ENCODE measurements around the gene PHLDB1. TPM values are rescaled to one million over a fixed set of nuclear protein-coding genes. Genes with fewer than 3 reads are reported as not detected.
A peak's percentile ranks its signal among the peaks of the same experiment; 100 is the strongest.

The PHLDB1 gene
- total and polyA plus RNA-seq, 5 donors, result 110 to 177 (median 136) TPM

DNA sequence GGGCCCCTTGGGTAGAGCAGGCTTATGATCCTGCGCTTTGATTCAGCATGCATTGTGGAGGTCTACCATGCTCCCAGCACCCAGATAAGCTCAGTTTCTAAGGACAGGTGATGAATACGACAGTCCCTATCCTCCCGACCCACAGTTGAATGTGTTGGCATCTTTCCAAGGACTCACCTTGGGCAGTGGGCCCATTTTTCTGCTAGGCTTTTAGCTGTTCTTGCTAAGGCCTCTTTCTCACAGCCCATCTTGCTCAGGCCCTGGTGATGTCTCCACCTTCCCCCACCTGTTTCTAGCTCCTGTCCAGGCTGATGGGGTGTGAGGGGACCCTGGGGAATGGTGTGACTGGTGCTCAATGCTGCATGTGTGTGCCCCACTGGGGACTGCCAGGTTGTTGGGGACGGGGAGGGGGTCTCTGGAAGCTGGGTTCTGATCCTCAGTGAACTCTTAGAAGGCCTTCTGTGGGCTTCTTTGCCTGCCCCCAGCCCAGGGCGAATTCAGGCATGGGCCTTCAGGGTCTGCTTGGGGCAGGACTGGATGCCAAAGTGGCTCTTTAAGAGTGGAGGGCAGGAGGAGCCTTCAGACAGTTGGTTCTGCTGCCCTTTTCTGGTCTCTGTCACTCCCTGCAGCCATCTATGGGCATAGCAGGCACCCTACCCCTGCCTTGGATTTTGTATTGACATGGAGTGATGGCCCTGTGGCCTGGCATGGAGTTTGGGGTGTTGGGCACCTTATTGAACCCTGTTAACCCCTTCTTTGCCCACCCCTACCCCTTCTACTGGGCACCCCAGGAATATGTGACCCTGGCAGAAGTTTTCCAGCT, 33.1 kb downstream of the PHLDB1 start:
- DNase-seq (peak; percentile 7 to 41 (median 27)), ATAC-seq (no peak)
- Histone ChIP-seq H3K27me3 (ENCODE audit: control insufficient read depth, insufficient read depth) (no peaks in the 10 kb centered on the region), H3K4me3 (ENCODE audit: low read length) (no peak overlapping the region), H3K4me1 (ENCODE audit: control insufficient read depth, insufficient read depth, low read length) (peaks cover 3% of the 10 kb centered on the region), H3K27ac (ENCODE audit: low read length) (no peak overlapping the region), H3K9me3 (ENCODE audit: control insufficient read depth, low read length) (no peaks in the 10 kb centered on the region)
- 67% methylated on average over 5 of the region's 5 CpGs for WGBS
- intact Hi-C loops (cut with DNase I), result no loop called here

- H3K27ac ChIP-seq (ENCODE audit: low read length), result no peak overlapping the region
- intact Hi-C loops (cut with DNase I), result no loop called here
- ATAC-seq (no peak), DNase-seq (peak; percentile 19 to 61 (median 59))
- no peaks in the 10 kb centered on the region for H3K27me3 ChIP-seq (ENCODE audit: control insufficient read depth, insufficient read depth)
- H3K9me3 ChIP-seq (ENCODE audit: control insufficient read depth, low read length), result no peaks in the 10 kb centered on the region
- peaks cover 3% of the 10 kb centered on the region for H3K4me1 ChIP-seq (ENCODE audit: control insufficient read depth, insufficient read depth, low read length)
- no peak overlapping the region for H3K4me3 ChIP-seq (ENCODE audit: low read length)
- WGBS, result 86% methylated on average over 11 of the region's 11 CpGs
Measured at GRCh38 chr11:118641397-118642019, 34.1 kb downstream of the PHLDB1 start.

DNA sequence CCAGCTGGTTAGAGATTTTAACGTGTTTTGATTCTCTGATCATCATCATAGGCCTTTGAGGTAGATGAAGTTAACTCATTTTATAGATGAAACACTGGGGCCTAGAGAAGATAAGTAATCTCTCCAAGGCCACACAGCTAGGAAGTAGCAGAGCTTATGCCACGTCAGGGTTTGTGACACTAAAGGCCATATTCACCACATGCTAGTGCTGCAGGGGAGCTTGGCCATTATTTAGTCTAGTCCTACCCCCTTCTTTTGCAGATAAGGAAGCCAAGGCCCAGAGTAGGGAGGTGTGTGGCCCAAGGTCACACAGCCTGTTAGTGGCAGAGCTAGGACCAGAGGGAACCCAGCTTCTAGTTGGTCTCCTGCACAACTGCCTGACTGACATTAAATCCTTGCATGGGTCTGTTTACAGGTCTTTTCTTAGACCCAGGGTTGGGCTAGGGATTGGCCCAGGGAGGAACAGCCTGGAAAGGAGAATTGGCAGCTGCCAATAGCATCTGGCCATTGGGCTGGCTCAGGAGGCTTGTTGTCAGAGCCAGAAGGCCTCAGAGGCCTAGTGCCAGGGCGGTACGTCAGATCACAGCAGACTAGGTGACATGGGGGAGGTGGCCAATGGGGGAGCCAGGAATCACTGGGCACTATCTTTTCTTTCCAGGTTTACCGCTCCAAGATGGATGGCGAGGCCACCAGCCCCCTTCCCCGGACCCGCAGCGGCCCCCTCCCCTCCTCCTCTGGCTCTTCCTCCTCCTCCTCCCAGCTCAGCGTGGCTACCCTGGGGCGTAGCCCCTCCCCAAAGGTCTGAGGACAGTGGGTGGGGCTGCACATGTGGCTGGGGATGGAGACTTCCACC, 36.0 kb downstream of the PHLDB1 start:
- no peak overlapping the region for H3K4me3 ChIP-seq (ENCODE audit: low read length)
- no peaks in the 10 kb centered on the region for H3K27me3 ChIP-seq (ENCODE audit: control insufficient read depth, insufficient read depth)
- H3K4me1 ChIP-seq (ENCODE audit: control insufficient read depth, insufficient read depth, low read length), result peaks cover 3% of the 10 kb centered on the region
- intact Hi-C loops (cut with DNase I), result no loop called here
- H3K27ac ChIP-seq (ENCODE audit: low read length), result no peak overlapping the region
- H3K9me3 ChIP-seq (ENCODE audit: control insufficient read depth, low read length), result no peaks in the 10 kb centered on the region
- ATAC-seq, result no peak
- peak; percentile 22 to 69 (median 69) for DNase-seq
- 74% methylated on average over 11 of the region's 11 CpGs for WGBS

DNA sequence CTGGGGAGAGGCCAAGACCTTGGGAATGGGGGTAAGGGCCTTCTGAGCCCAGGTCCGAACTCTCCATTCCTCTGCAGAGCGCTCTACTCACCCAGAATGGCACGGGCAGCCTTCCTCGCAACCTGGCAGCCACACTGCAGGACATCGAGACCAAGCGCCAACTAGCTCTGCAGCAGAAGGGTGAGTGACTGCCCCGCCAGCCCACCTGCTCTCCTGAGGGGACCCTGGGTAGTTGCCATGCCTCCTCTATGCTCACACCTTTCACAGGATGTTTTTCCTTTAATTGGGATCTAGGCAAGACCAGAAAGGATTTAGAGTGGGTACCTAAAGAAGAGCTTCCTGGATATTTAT, 36.6 kb downstream of the PHLDB1 start:
- DNase-seq, result peak in 1 of 3 donors; percentile 35
- Histone ChIP-seq H3K4me3 (ENCODE audit: low read length) (no peak overlapping the region), H3K27ac (ENCODE audit: low read length) (no peak overlapping the region), H3K9me3 (ENCODE audit: control insufficient read depth, low read length) (no peaks in the 10 kb centered on the region), H3K27me3 (ENCODE audit: control insufficient read depth, insufficient read depth) (no peaks in the 10 kb centered on the region), H3K4me1 (ENCODE audit: control insufficient read depth, insufficient read depth, low read length) (peaks cover 3% of the 10 kb centered on the region)
- ATAC-seq, result no peak
- intact Hi-C loops (cut with DNase I), result no loop called here
- WGBS, result 92% methylated on average over 7 of the region's 7 CpGs

DNA sequence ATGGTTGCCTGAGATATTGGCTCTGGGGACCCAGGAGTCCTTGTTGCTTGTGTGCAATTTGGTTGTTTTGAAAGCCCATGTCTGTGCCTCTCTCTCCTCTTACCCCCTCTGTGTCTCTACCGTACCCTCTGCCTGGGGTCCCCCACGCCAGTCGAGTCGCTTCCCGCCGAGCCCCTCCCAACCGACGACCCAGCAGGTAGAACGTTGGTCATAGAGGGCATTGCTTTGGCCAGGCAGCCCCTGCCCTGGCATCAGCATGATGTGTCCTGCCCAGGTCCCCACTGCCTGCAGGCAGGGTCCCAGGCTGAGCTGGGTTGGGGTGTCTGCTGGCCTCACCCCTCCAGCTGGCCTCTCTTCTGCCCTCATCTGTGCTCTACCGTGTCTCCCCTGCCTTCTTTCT, 37.1 kb downstream of the PHLDB1 start:
- DNase-seq, result peak; percentile 14 to 55 (median 43)
- no peak for ATAC-seq
- intact Hi-C loops (cut with DNase I), result no loop called here
- 89% methylated on average over 10 of the region's 10 CpGs for WGBS
- Histone ChIP-seq H3K27ac (ENCODE audit: low read length) (no peak overlapping the region), H3K4me3 (ENCODE audit: low read length) (no peak overlapping the region), H3K27me3 (ENCODE audit: control insufficient read depth, insufficient read depth) (no peaks in the 10 kb centered on the region), H3K4me1 (ENCODE audit: control insufficient read depth, insufficient read depth, low read length) (peaks cover 3% of the 10 kb centered on the region), H3K9me3 (ENCODE audit: control insufficient read depth, low read length) (no peaks in the 10 kb centered on the region)

DNA sequence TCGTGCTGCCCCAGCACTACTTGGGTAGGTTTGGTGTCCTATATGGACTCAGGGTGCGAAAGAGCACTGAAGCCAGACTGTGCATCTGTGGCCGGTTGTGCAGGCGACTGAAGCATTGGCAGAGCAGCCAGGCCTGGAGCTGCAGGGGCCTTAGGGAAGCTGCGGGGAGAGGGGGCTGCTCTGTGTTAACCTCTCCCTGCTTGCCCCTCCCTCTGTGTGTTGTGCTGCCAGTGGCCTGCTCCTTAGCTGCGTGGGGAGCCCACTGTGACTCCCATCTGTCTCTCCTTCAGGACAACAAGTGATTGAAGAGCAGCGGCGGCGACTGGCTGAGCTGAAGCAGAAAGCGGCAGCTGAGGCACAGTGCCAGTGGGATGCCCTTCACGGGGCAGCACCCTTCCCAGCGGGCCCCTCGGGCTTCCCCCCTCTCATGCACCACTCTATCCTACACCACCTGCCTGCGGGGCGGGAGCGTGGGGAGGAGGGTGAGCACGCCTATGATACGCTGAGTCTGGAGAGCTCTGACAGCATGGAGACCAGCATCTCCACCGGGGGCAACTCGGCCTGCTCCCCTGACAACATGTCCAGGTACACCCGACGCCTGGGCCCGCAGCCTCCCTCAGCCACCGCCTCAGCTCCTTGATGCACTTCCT, 37.8 kb downstream of the PHLDB1 start:
- DNase-seq (peak; percentile 20 to 55 (median 47)), ATAC-seq (peak in 1 of 2 donors; percentile 3)
- no peaks in the 10 kb centered on the region for H3K9me3 ChIP-seq (ENCODE audit: control insufficient read depth, low read length)
- no peak overlapping the region for H3K4me3 ChIP-seq (ENCODE audit: low read length)
- H3K27ac ChIP-seq (ENCODE audit: low read length), result no peak overlapping the region
- WGBS, result 91% methylated on average over 24 of the region's 24 CpGs
- peaks cover 3% of the 10 kb centered on the region for H3K4me1 ChIP-seq (ENCODE audit: control insufficient read depth, insufficient read depth, low read length)
- H3K27me3 ChIP-seq (ENCODE audit: control insufficient read depth, insufficient read depth), result no peaks in the 10 kb centered on the region
- intact Hi-C loops (cut with DNase I), result no loop called here

DNA sequence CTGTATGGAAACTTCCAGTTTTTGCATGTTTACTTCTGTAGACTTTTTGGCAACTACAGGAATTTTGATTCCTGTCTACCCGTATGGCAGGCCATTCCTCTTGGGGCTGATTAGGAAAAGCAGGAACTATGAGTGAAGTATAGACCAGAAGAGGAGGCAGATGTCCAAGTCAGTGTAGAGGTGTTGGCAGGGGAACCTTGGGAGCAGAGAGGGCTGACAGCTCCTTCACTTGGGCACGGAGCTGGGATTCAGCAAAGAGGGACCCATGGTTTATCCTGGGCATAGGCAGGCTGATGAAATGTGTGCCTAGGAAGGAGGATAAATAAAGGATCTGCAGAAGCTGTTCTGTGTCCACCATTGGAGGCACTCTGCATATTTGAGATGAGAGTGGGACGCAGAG, 39.0 kb downstream of the PHLDB1 start:
- no peak overlapping the region for H3K4me3 ChIP-seq (ENCODE audit: low read length)
- WGBS, result 53% methylated on average over 3 of the region's 3 CpGs
- H3K27me3 ChIP-seq (ENCODE audit: control insufficient read depth, insufficient read depth), result no peaks in the 10 kb centered on the region
- intact Hi-C loops (cut with DNase I), result no loop called here
- no peaks in the 10 kb centered on the region for H3K9me3 ChIP-seq (ENCODE audit: control insufficient read depth, low read length)
- no peak overlapping the region for H3K27ac ChIP-seq (ENCODE audit: low read length)
- ATAC-seq (no peak), DNase-seq (peak in 1 of 3 donors; percentile 12)
- peaks cover 3% of the 10 kb centered on the region for H3K4me1 ChIP-seq (ENCODE audit: control insufficient read depth, insufficient read depth, low read length)

DNA sequence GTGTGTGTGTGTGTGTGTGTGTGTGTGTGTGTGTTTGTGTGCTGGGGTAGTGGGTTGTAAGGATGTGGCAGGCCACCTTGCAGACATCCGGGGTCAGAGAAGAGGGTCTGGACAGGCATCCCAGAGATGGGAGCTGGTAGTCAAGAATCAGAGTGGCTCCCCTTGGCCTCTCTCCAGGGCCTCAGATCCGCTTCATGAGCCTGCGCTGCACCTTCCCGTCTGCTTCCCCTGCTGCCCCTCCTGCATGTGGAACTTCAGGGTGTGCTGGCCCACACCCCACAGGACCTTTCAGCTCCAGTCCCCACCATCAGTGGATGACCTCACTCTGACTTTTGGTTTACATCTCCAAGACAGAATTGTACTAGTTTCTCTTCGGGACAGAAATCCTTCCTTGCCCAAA, 40.9 kb downstream of the PHLDB1 start:
- peaks cover 3% of the 10 kb centered on the region for H3K4me1 ChIP-seq (ENCODE audit: control insufficient read depth, insufficient read depth, low read length)
- ATAC-seq (no peak), DNase-seq (peak in 2 of 3 donors; percentile 10 to 49)
- intact Hi-C loops (cut with DNase I), result no loop called here
- no peaks in the 10 kb centered on the region for H3K9me3 ChIP-seq (ENCODE audit: control insufficient read depth, low read length)
- 62% methylated on average over 5 of the region's 5 CpGs for WGBS
- H3K27me3 ChIP-seq (ENCODE audit: control insufficient read depth, insufficient read depth), result no peaks in the 10 kb centered on the region
- no peak overlapping the region for H3K27ac ChIP-seq (ENCODE audit: low read length)
- H3K4me3 ChIP-seq (ENCODE audit: low read length), result no peak overlapping the region

- WGBS, result 90% methylated on average over 10 of the region's 10 CpGs
- Histone ChIP-seq H3K9me3 (ENCODE audit: control insufficient read depth, low read length) (no peaks in the 10 kb centered on the region), H3K4me3 (ENCODE audit: low read length) (no peak overlapping the region), H3K27ac (ENCODE audit: low read length) (no peak overlapping the region), H3K4me1 (ENCODE audit: control insufficient read depth, insufficient read depth, low read length) (no peaks in the 10 kb centered on the region), H3K27me3 (ENCODE audit: control insufficient read depth, insufficient read depth) (no peaks in the 10 kb centered on the region)
- peak in 1 of 3 donors; percentile 41 for DNase-seq
- intact Hi-C loops (cut with DNase I), result no loop called here
- ATAC-seq, result peak in 1 of 2 donors; percentile 6
Measured at GRCh38 chr11:118649941-118650340, 42.5 kb downstream of the PHLDB1 start.

- Histone ChIP-seq H3K27me3 (ENCODE audit: control insufficient read depth, insufficient read depth) (no peaks in the 10 kb centered on the region), H3K27ac (ENCODE audit: low read length) (no peak overlapping the region), H3K4me3 (ENCODE audit: low read length) (no peak overlapping the region), H3K9me3 (ENCODE audit: control insufficient read depth, low read length) (no peaks in the 10 kb centered on the region), H3K4me1 (ENCODE audit: control insufficient read depth, insufficient read depth, low read length) (no peaks in the 10 kb centered on the region)
- no peak for DNase-seq
- intact Hi-C loops (cut with DNase I), result no loop called here
- WGBS, result 91% methylated on average over 8 of the region's 8 CpGs
- ATAC-seq, result no peak
Measured at GRCh38 chr11:118650366-118650765, 43.0 kb downstream of the PHLDB1 start.
